ENCODE data around the gene TMEM245.
"Not testable (repeated sequence)": the region's sequence is repeated elsewhere in the genome, so short reads cannot be mapped to it uniquely, and the experiment has no call there.

TMEM245 gene

DNA sequence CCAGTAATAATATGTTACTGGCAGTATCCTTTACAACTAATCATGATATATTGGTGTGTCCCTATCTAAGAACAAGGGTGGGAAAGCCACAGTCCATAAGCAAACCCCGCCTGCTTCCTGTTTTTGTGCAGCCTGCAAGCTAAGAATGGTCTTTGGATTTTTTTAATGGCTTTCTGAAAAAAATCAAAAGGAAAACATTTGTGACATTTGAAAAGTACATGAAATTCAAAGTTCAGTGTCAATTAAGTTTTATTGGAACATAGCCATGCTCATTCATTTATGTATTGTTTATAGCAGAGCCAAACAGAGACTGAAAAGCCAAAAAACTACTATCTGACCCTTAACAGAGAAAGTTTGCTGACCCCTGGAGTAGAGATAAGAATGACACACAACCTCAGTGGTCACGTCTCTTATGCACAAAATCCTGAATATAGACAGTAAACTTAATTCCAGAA lies 12.8 kb upstream of the TMEM245 start:
- DNase-seq (ENCODE audit: low read depth) = no peak

DNA sequence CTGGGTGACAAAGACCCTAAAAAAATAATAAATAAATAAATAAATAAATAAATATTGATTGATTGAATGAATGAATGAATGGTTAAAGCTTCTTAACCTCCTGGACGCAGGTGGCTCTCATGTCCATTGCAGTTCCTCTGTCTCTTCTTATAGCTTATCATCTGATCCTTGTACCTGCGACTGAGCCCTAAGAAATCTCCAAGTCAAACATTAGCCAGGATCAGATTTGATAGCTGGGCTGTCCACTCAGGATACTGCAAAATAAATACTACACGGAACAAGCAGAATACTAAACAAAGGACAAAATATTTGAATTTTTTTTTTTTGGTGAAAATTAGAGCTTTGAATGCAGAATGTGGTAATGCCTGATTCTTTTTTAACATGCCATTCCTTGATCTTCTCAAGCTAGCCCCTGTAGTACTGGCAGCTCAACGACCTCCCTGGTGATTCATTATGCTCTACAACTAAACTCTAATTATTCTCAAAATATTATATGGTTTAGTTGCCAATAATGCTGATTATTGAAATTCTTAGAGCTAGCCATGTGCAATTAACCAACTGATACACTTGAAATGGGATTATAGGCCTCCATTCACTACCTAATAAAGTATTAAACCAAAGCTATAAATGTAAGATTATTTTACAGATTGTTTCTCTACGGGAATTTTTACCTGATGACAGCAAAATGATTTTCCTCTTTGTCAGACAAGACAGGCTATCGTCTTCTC lies 9.9 kb upstream of the TMEM245 start:
- no peak for DNase-seq (ENCODE audit: low read depth)

DNA sequence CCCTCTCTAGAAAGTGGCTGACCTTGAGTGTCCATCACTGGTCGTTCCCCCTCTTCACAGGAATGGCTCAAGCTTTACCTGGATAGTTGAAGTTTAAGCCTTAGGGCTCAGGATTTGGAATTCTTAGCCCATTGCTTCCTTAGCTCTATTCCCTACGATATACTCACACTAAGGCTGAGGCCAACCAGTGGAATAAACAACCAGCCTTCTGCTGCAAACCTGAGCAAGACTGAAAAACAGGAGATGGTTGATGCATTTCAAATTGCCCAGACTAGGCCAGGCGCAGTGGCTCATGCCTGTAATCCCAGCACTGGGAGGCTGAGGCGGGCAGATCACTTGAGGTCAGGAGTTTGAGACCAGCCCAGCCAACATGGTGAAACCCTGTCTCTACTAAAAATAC lies 6.9 kb upstream of the TMEM245 start:
- not testable (repeated sequence) for DNase-seq (ENCODE audit: low read depth)

DNA sequence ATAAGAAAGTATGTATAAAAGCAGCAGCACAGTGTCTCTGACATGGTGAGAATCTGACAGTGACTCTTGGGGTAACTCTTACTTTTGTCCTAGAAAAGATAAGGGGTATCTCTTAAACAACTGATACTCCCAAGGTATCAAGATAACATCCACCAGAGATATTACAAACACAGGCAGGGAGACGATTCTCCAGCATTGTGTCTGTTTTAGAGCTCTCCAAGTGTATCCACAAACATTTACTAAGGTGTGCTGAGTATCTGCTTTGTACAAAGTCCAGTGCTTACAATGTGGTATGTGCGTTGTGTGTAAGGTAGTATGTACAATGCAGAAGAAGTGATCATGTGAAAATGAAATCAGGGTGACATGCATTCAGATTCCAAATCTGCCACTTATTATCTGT lies 4.4 kb upstream of the TMEM245 start:
- no peak for DNase-seq (ENCODE audit: low read depth)

DNA sequence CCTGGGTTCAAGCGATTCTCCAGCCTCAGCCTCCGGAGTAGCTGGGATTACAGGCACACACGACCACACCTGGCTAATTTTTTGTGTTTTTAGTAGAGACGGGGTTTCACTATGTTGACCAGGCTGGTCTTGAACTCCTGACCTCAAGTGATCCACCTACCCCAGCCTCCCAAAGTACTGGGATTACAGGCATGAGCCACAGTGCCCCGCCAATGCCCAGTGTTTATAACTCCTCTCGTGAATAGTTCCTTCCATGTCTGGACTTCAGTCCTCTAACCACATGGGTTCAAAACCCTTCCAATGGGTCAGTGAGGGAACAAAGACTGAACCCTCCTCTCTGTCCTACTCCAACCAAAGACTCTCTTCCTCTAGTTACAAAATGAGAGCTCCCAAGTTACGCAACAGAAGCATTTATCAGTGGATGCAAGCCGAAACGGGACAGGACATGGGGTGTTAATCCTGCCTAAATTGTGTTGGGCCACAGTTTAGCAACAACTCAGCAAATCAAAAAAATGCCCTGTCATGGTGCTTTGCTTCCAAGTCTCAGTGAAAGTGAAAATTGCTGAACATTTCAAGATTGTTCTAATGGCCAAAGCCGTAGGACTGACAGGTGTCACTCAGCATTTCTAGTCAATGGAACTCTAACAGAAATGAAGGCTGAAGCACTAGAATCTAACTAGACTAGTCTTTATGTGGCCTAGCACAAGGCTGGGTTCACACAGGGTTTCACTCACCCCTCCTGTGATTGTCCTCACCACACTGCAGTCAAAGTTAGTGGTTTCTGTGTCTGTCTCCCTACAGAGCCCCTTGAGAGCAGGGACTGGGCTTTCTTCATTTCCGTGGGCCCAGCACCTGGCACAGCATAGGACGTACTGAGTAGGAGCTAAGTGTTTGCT lies 3.2 kb upstream of the TMEM245 start:
- DNase-seq (ENCODE audit: low read depth) = no peak

DNA sequence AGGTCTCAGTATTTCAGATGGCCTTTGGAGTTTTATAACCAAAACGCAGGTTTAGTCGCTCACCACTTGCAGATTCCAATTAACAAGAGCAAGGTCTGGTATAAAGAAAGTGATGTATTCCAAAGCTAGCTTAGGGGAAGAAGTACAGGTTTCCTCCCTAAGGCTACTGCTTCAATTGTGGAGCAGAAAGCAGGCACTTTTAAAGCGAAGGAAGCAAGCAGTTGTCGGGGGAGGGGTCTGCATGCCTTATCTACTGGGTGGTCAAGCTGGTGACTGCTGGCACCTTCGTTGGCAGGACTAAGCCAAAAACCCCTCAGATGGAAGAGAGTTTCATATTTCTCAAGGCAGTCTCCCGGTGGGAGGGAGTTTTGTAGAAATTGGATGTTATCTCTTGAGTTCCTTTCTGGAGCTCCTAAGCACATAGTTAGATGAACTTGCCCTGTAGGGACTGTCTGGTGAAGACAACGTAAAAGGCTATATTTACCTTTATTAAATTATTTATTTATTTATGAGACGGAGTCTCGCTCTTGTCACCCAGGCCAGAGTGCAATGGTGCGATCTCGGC lies 1.6 kb upstream of the TMEM245 start:
- no peak for DNase-seq (ENCODE audit: low read depth)

DNA sequence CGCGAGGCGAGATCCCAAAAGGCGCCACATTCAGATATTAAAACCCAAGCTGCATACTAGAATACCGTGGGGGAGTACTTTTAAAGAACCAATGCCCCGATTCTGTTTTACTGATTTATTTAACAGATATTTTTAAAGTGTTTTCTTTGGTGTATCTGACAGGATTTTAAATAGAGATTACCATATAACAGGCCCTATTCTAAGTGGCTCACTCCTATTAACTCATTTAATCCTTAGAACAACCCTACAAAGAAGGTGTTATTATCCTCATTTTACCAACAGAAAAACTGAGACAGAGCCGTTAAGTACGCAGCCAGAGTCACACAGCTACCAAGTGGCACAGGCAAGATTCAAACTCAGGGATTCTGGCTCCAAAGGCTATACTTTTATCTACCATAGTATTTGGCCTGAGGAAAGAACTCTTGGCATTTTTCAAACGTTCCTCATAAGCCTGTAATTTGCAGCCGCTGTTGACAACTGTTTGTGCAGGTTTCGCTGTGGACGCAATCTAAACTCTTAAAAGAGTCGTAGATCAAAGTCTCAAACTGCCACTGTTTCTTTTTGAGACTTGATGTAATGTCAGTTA lies 550 bp upstream of the TMEM245 start:
- no peak for DNase-seq (ENCODE audit: low read depth)

DNA sequence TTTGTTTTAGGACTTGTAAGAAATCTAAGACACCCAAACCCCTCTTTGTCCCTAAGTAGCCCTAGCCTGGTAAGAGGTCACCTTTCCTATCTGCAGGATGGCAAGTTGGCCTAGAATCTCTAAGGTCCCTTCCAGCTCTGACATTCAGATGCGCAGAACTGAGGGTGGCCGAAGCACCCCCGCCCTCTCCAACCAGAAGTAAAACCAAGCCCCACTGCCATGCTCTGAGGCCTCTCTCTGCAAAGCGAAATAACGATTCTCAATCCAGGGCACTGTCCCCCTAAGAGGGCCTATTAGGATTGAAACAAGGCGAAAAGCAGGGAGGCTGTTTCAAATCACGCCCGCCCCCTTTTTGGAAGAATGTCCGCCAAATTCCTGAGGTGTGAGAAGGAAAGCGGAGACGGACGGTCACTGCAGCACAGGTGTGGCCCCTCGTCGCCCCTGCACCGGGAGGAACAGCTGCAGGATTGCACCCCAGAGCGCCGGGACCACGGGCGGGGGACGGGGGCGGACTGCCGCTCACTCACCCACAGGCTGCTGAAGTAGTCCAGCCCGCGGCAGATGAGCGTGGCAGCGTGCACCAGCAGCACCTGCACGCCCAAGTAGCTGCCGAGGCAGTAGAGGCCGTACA lies 824 bp downstream of the TMEM245 start:
- peak; percentile 13 for DNase-seq (ENCODE audit: low read depth)

DNA sequence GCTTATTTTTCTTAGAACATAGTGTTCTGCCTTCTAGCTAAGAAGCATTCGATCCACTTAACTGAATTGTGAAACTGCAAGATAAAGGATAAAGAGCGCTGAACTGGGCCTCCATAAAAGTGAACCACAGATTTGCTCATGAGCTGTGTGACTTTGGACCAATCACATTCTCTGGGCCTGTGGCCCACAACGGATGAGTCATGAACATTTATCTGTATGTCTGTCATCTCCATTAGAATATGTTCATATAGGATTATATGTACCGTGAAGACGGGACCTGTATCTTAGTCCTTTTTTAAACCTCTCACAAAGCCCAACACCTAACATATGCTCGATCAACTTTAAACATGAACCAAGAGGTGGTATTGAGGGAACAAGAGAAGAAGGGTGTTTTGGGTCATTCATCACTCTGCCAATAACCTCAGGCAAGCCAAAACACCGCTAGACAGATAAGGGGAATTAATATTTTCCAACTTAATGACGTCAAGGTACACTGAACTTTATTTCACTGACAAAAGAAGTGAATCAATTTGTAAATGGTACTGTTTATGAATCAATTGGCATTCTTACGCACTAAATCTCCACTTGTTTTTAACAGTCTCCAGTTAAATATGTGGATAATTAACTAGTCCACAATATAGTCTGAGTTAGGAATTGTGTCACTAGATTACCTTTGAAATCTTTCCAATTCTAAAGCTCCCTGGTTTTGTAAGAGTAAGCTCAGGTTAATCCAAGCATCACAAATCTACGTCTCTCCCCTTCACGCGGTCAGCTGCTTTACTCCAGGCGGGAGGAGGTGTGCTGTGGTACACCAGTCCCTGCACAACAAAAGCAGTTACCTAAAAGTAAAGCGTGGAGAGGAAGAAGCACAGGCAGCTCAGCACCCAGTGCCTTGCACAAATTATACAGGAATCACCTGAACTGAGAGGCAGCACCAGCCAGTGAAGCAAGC lies 1.6 kb downstream of the TMEM245 start:
- DNase-seq (ENCODE audit: low read depth) = peak; percentile 98

DNA sequence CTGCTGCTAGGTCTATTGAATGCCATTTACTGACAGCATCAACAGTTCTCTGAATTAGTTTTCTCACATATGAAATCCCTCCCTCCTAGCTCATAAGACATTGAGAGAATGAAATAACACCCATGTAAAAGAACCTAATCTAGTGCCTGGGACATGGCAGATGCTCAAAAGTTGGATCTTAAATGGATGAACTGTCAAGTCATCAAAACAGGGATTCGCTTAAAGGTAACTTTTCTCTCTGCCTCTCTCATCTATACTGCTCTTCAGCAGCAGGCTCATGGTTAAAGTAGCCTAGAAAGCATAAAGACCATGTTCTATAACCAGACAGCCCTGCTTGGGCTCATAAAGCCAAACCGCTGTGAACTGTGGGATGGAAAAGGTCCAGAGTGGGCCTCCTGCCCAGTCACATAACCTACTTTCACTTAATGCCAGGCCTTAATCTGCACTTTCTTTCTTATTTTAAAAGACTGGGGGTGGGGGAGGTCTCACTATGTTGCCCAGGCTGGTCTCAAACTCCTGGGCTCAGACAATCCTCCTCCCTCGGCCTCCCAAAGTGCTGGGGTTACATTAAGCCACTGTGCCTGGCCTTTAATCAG lies 3.7 kb downstream of the TMEM245 start:
- peak; percentile 56 for DNase-seq (ENCODE audit: low read depth)

DNA sequence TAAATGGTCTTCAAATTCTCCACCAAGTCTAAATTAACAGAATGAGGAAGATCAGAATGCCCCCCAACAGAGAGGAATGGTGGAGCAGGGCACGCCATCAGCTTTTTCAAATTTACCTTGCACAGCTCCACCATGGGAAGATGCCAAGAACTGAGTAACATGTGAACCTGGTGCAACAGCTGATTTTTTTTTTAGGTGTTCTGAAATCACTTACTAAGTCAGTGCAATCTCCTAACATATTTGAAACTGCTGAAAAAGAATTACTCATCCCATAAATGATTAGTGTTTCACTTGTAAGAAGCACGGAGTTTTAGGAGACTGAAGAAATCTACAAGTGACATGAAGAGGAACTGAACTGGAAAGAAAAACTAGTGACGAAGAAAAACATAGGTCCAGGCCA lies 5.1 kb downstream of the TMEM245 start:
- peak; percentile 81 for DNase-seq (ENCODE audit: low read depth)

DNA sequence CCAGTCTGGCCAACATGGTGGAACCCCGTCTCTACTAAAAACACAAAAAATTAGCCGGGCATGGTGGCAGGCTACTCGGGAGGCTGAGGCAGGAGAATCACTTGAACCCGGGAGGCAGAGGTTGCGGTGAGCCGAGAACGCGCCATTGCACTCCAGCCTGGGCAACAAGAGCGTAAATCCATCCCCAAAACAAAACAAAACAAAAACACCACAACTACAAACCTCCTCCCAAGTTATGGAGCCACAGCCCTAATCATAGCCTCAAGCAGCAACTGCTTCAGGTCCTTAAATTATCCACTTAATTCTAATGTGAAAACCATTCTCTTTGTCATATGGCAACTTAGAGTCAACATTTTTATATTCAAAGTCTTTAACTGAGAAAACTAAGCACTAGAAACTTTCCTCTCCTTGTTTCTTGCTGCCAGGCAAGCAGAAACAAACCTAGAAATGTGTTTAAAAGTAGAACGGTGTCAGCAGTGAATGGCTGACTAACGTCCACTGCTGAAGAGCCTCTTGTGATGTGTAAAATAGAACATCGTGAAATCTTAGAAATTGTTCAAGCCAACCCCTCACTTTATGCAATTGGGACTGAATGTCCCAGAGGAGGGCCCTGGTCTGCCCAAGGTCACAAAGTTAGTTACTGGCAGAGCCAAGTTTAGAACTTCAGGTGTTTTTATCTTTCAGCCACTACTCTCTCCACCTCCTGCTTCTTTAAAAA lies 5.7 kb downstream of the TMEM245 start:
- no peak for DNase-seq (ENCODE audit: low read depth)

DNA sequence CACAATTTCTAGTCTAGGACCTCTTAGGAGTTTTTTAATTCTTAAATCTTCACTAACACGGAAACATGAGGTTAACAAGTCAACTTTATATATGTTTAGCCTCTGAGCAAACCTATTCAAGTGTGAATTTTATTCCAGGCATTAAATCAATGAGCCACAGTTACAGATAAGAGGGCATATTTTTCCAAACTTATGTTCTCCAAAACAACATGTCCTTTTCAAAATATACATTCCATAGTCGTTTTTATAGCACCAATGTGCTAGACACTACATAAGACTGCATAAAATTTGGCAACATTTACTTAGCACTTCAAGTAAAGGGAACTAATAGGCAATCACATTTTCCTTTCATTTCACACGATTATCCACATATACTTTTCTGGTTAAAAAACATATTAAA lies 6.5 kb downstream of the TMEM245 start:
- DNase-seq (ENCODE audit: low read depth) = no peak

DNA sequence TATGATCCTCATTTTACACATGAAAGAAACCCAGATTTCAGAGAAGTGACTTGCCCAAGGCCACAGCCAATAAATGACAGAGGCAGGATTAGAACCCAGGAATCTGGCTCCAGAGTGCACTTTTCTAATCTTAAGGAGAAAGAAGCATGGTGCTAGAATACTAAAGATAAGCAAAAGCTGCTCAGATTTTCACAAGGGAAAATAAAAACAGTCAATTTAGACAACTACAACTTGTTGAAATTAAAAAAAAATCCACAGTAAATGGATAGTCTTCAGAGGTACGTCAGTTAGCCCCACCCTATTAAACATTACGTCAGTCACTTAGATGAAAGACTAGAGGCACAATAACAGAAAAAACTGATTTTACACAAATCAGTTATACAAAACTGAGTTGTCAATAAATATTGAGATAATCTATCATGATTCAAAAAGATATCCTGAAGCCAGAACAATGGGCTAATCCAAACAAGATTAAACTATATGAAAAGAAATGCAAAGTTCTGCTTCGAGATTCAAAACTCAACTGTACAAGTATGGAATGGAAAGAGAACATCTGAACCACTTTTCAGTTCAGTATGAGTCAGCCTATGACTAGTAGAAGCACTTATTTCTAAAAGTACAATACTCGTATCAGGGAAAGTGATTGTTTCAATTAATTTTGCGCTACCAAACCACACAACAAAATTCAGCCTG lies 9.3 kb downstream of the TMEM245 start:
- peak; percentile 83 for DNase-seq (ENCODE audit: low read depth)

DNA sequence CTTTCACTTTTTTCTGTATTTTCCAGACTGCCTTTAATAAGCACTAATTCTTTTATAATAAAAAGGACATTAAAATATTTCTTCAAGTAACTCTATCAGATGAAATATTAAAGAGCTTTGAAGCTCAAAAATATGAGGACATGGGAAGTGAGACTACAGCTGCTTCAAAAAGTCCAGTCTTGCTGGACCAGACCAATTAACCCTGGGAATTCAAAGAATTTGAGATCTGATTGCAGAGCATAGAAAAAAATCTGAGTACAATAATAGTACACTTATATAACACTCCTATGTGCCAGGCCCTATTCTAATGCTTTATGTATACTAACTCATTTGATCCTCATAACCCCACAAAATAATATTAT lies 9.8 kb downstream of the TMEM245 start:
- peak; percentile 39 for DNase-seq (ENCODE audit: low read depth)

DNA sequence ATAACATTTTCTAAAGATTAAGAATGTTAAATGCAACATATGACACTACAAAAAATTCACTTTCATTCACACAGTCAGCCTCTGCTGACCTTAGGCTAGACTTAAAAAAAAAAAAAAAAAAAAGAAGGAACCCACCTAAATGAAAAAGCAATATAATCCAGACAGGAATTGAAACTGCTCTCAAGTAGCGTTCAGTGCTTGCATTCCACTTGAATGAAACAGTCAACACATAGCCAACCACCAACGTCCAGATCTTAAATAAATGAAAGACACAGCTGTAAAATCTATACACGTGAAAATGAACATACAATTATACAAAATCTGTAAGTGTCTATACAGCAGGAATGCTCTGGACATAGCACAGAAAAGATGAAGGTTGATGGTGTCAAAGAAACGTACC lies 11.4 kb downstream of the TMEM245 start:
- DNase-seq (ENCODE audit: low read depth) = peak; percentile 81

DNA sequence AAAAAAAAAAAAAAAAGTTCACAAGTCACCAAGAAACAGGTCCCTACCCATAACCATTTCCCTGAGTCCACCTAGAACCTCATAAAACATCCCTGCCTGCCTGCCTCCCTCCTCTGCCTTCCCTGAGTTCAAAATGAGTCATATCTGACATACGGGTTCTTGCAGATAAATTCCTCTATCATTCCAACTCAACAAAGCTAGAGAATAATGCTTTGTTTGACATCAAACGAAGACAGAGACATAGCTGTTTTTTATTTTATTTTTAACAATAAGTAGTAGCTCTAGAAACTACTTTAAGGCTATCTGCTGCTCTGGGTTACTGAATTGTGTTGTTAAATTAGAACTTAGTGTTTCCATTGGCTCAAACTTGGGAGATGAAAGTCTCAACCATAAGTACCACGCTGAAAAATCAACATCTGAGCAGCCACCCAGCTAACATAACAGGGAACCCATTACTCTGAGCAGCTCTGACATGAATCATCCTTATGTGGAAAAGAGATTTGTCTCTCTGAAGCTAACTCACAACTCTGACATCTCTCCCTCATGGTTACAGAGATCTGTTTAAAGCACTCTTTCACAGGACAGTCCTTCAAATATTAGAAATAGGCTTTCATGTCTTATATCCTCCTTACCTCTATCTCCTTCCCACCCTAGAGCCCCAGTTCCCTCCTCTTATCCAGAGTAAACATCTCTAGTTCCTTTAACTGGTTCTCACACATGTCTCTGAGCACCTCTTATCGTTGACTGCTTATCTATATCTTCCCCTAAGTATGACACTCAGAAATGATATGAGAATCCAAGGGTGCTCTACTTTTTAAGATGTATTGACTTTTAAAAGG lies 12.1 kb downstream of the TMEM245 start:
- peak; percentile 86 for DNase-seq (ENCODE audit: low read depth)

DNA sequence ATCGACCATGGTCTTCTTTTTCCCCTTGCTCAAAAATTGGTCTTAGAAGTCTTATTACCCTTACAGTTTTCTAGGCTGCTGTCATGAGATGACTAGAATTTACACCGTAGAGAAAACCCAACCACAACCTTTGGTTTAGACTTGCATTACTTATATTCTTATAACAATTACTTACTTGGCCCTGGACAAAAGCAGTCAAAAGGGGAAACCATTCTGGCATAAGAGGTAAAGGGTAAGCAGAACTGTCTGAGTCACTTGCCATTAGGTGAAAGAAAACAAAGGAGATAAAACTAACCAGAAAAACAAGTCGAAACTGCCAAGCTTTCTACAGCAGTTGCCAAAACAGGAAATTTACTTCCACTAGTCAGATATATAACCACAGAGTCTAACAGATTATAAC lies 17.9 kb downstream of the TMEM245 start:
- DNase-seq (ENCODE audit: low read depth) = peak; percentile 87
